H1 (cell line): Measurements from ENCODE around the gene GAS7. TPM values are rescaled to one million over a fixed set of nuclear protein-coding genes. Genes with fewer than 3 reads are reported as not detected.

Experiments
- CTCF ChIA-PET: fragments of 300-600 bp; sonication (Branson Sonifier 250); formaldehyde crosslinking; loops from one replicate; lab custom pipeline; 2021; ENCODE audit not compliant: partially characterized antibody; lab: Charles Lee
- POLR2A ChIA-PET: fragments of 300-600 bp; sonication (Branson Sonifier 250); formaldehyde crosslinking; loops from one replicate; lab custom pipeline; 2021; ENCODE audit warnings: inconsistent platforms; ENCODE audit not compliant: partially characterized antibody; lab: Charles Lee
- DNase-seq, 2 experiments: peaks; one replicate each; pipeline versions ENCODE4 v3.0.0 to v3.0.0-alpha.2; 2010 to 2022; ENCODE audit warnings: low spot score in 2 of 2, low read depth in 1 of 2, mixed read lengths in 1 of 2
- FAIRE-seq: peaks from 2 replicates; lab custom pipeline; 2011; peaks lifted over from hg19 to GRCh38; lab: Jason Lieb, UNC
- H2AFZ ChIP-seq: 2 replicates; pipeline ENCODE4 v1.8.1; 2012; ENCODE audit warnings: low read length, inconsistent platforms
- H2AK5ac ChIP-seq: 2 replicates; pipeline ENCODE4 v1.6.1; 2013; ENCODE audit warnings: low read depth, low read length
- H2BK120ac ChIP-seq: replicated peaks from 2 replicates; pipeline ENCODE3; 2013; ENCODE audit warnings: low read depth, low read length, inconsistent platforms
- H2BK12ac ChIP-seq: 2 replicates; pipeline ENCODE4 v1.6.1; 2013; ENCODE audit warnings: low read depth, low read length
- H2BK15ac ChIP-seq: 2 replicates; pipeline ENCODE4 v1.6.1; 2013; ENCODE audit warnings: low read length
- H2BK20ac ChIP-seq: 2 replicates; pipeline ENCODE4 v1.6.1; 2013; ENCODE audit warnings: low read length
- H2BK5ac ChIP-seq: 2 replicates; pipeline ENCODE4 v1.6.1; 2013; ENCODE audit warnings: low read depth, low read length
- H3K14ac ChIP-seq: 2 replicates; pipeline ENCODE4 v1.6.1; 2013; ENCODE audit warnings: inconsistent platforms; ENCODE audit not compliant: insufficient read length
- H3K18ac ChIP-seq: 2 replicates; pipeline ENCODE4 v1.6.1; 2013; ENCODE audit warnings: low read length; ENCODE audit errors: extremely low read depth
- H3K23ac ChIP-seq: 2 replicates; pipeline ENCODE4 v1.6.1; 2013; ENCODE audit warnings: inconsistent platforms; ENCODE audit not compliant: insufficient read length
- H3K23me2 ChIP-seq: 2 replicates; pipeline ENCODE4 v1.6.1; 2013; ENCODE audit warnings: low read depth, low read length
- H3K27ac ChIP-seq: 2 replicates; pipeline ENCODE4 v1.6.1; 2011; ENCODE audit warnings: low read depth, low read length, inconsistent platforms
- H3K27me3 ChIP-seq, 4 experiments: replicated peaks in 1 of 4; 1 replicate in 1 of 4; 2 replicates in 3 of 4; pipeline versions ENCODE4 v1.6.1 to v1.8.1; 2011 to 2013; ENCODE audit warnings: low read length in 3 of 4, mild to moderate bottlenecking in 3 of 4, inconsistent platforms in 2 of 4, mixed read lengths in 2 of 4, moderate library complexity in 1 of 4; ENCODE audit not compliant: control insufficient read depth in 3 of 4, insufficient read depth in 3 of 4; ENCODE audit errors: extremely low read depth in 1 of 4
- H3K36me3 ChIP-seq, 4 experiments: 2 replicates each; pipeline versions ENCODE4 v1.6.1 to v1.8.1; 2011 to 2013; ENCODE audit warnings: mild to moderate bottlenecking in 4 of 4, low read length in 3 of 4, moderate library complexity in 2 of 4, control low read depth in 1 of 4, inconsistent platforms in 1 of 4; ENCODE audit not compliant: insufficient read depth in 4 of 4, control insufficient read depth in 2 of 4
- H3K4ac ChIP-seq: replicated peaks from 2 replicates; pipeline ENCODE3; 2013; ENCODE audit warnings: low read length, low read depth, mixed read lengths, inconsistent platforms; ENCODE audit not compliant: insufficient read length
- H3K4me1 ChIP-seq, 4 experiments: replicated peaks in 1 of 4; 1 replicate in 1 of 4; 2 replicates in 3 of 4; pipeline versions ENCODE4 v1.6.1 to v1.8.1; 2011 to 2013; ENCODE audit warnings: low read length in 3 of 4, inconsistent platforms in 2 of 4, mixed read lengths in 1 of 4; ENCODE audit not compliant: insufficient read depth in 4 of 4, control insufficient read depth in 3 of 4
- H3K4me2 ChIP-seq, 2 experiments: 2 replicates each; pipeline versions ENCODE4 v1.6.1 to v1.8.1; 2011 to 2013; ENCODE audit warnings: low read depth in 2 of 2, low read length in 2 of 2, control low read depth in 1 of 2, inconsistent platforms in 1 of 2, mild to moderate bottlenecking in 1 of 2; ENCODE audit not compliant: insufficient read depth in 1 of 2
- H3K4me3 ChIP-seq, 4 experiments: fragments of 200-600, 300-600 bp in 1 of 4; sonication (generic), shearing (Covaris generic), sonication (Bioruptor Twin) in 1 of 4; 2 replicates each; pipeline versions ENCODE4 v1.5.1 to v1.8.1; 2011 to 2016; ENCODE audit warnings: low read length in 4 of 4, low read depth in 3 of 4, control low read depth in 2 of 4, inconsistent platforms in 2 of 4, mild to moderate bottlenecking in 2 of 4, mixed read lengths in 1 of 4, moderate library complexity in 1 of 4; ENCODE audit not compliant: insufficient read depth in 2 of 4; ENCODE audit errors: extremely low read depth in 1 of 4
- H3K56ac ChIP-seq: replicated peaks from 2 replicates; pipeline ENCODE3; 2013; ENCODE audit warnings: low read depth, mild to moderate bottlenecking, mixed read lengths, low read length, inconsistent platforms; ENCODE audit not compliant: insufficient read length
- H3K79me1 ChIP-seq: 2 replicates; pipeline ENCODE4 v1.6.1; 2013; ENCODE audit warnings: low read depth, low read length, control low read depth
- H3K79me2 ChIP-seq, 2 experiments: 2 replicates each; pipeline versions ENCODE4 v1.6.1 to v1.8.1; 2012 to 2013; ENCODE audit warnings: low read length in 2 of 2, mild to moderate bottlenecking in 2 of 2, inconsistent platforms in 1 of 2; ENCODE audit not compliant: insufficient read depth in 2 of 2, control insufficient read depth in 1 of 2
- H3K9ac ChIP-seq, 4 experiments: replicated peaks in 1 of 4; 1 replicate in 1 of 4; 2 replicates in 3 of 4; pipeline versions ENCODE4 v1.6.1 to v1.8.1; 2011 to 2013; ENCODE audit warnings: low read depth in 3 of 4, low read length in 3 of 4, control low read depth in 2 of 4, mild to moderate bottlenecking in 2 of 4, moderate library complexity in 2 of 4, inconsistent platforms in 1 of 4; ENCODE audit errors: extremely low read depth in 1 of 4
- H3K9me3 ChIP-seq, 2 experiments: 2 replicates each; pipeline versions ENCODE4 v1.6.1 to v1.8.1; 2012 to 2013; ENCODE audit warnings: mild to moderate bottlenecking in 2 of 2, moderate library complexity in 2 of 2, control low read depth in 1 of 2, inconsistent platforms in 1 of 2, low read depth in 1 of 2, low read length in 1 of 2, mixed read lengths in 1 of 2; ENCODE audit not compliant: insufficient read depth in 2 of 2
- H4K20me1 ChIP-seq, 2 experiments: replicated peaks in 1 of 2; 2 replicates each; pipeline versions ENCODE3 to v1.8.1; 2011 to 2013; ENCODE audit warnings: inconsistent platforms in 2 of 2, low read length in 2 of 2, mild to moderate bottlenecking in 1 of 2; ENCODE audit not compliant: insufficient read depth in 2 of 2, control insufficient read depth in 1 of 2
- H4K5ac ChIP-seq: 2 replicates; pipeline ENCODE4 v1.6.1; 2013; ENCODE audit warnings: low read length, low read depth, mixed read lengths, inconsistent platforms; ENCODE audit not compliant: insufficient read length
- H4K8ac ChIP-seq: 2 replicates; pipeline ENCODE4 v1.8.0; 2013; ENCODE audit warnings: mild to moderate bottlenecking, moderate library complexity, low read length, inconsistent platforms; ENCODE audit not compliant: insufficient read depth; ENCODE audit errors: extremely low read depth
- H4K91ac ChIP-seq: replicated peaks from 2 replicates; pipeline ENCODE3; 2013; ENCODE audit warnings: low read length, mixed read lengths, inconsistent platforms; ENCODE audit not compliant: insufficient read length
- POLR2A ChIP-seq, 2 experiments: IDR thresholded peaks; 1 replicate in 1 of 2; 2 replicates in 1 of 2; pipeline ENCODE4 v1.6.1; 2011; ENCODE audit warnings: low read depth in 2 of 2, low read length in 2 of 2, mild to moderate bottlenecking in 2 of 2; ENCODE audit errors: control extremely low read depth in 1 of 2
- WGBS, 2 experiments: shearing (Covaris generic) in 1 of 2; methylation state at CpG; one replicate each; pipeline versions ENCODE4 v1.1.6 to v1.1.7; 2013 to 2015; ENCODE audit warnings: low lambda C conversion rate in 2 of 2, mixed read lengths in 2 of 2, inconsistent platforms in 1 of 2, low coverage in 1 of 2, missing lambda C conversion rate in 1 of 2; ENCODE audit not compliant: insufficient replicate concordance in 2 of 2, insufficient coverage in 1 of 2, insufficient read length in 1 of 2; ENCODE audit errors: extremely low coverage in 1 of 2, missing lambda C conversion rate in 1 of 2; 5-methylcytosine and 5-hydroxymethylcytosine counted together
- polyA plus RNA-seq, 7 experiments: library from polyadenylated mRNA; depleted of rRNA in 3 of 7; stranded (reverse) in 5 of 7; unstranded in 2 of 7; fragments of >200 nt in 5 of 7; fragments of 200-250 nt in 2 of 7; gene quantifications; 1 replicate in 5 of 7; 2 replicates in 1 of 7; 4 replicates in 1 of 7; pipeline versions ENCODE4 v1.2.1 to v1.2.3, GENCODE V29; 2011 to 2013; ENCODE audit warnings: missing spikeins in 2 of 7, mixed read lengths in 2 of 7
- total RNA-seq: library from RNA; stranded (reverse); fragmentation: NEBNext Ultra II Directional; extraction: Animal tissue kit (Norgen Biotek cat#: 25700); gene quantifications from 2 replicates; pipeline ENCODE4 v1.2.1, GENCODE V29; 2021

GAS7 gene
- total and polyA plus RNA-seq, 2 of the 8 experiments (the other 6 are each of a cell fraction or from before 2014, with no cell fraction given), result 5.0 to 14.5 TPM

GRCh38 chr17:9907131-9907530, 291.3 kb downstream of the GAS7 start:
- WGBS, 2 experiments, result 79% methylated on average over 7 of the region's 7 CpGs; no CpG with 5 or more reads in 1 of the 2 experiments
- no peak overlapping the region for H3K14ac ChIP-seq
- no peak overlapping the region for H3K4ac ChIP-seq
- H2BK15ac ChIP-seq, result no peak overlapping the region
- no peak overlapping the region for H2BK5ac ChIP-seq
- H3K27ac ChIP-seq, result no peak overlapping the region
- H3K4me2 ChIP-seq, result no peak overlapping the region
- no peak overlapping the region for H2AFZ ChIP-seq
- ChIA-PET POLR2A (no interaction called here), CTCF (interaction anchor here (1.0 to 10.8 kb wide), 6 partner anchors 11 to 128 kb away, joined by 3 to 101 read pairs (median 26); no protein-coding TSS in a partner anchor)
- H3K4me1 ChIP-seq, result peaks cover 0 to 4% (median 2%) of the 10 kb centered on the region in 4 experiments; a peak in 3 of 7 replicates
- no peak overlapping the region for H4K91ac ChIP-seq
- no peak overlapping the region for H3K4me3 ChIP-seq
- H3K36me3 ChIP-seq, result no peaks in the 10 kb centered on the region
- no peaks in the 10 kb centered on the region for H3K79me2 ChIP-seq
- H3K27me3 ChIP-seq, result no peaks in the 10 kb centered on the region; a peak in 1 of 7 replicates
- no peak overlapping the region for H4K8ac ChIP-seq
- no peaks in the 10 kb centered on the region for H3K23me2 ChIP-seq
- H4K5ac ChIP-seq, result no peak overlapping the region
- no peaks in the 10 kb centered on the region for H4K20me1 ChIP-seq
- no peak overlapping the region for H2AK5ac ChIP-seq
- no peak overlapping the region for H3K9ac ChIP-seq
- DNase-seq (no peak), FAIRE-seq (no peak)
- no peak overlapping the region for H2BK120ac ChIP-seq
- H2BK12ac ChIP-seq, result no peak overlapping the region
- H2BK20ac ChIP-seq, result no peak overlapping the region
- no peak overlapping the region for H3K56ac ChIP-seq
- no peak overlapping the region for H3K23ac ChIP-seq
- H3K79me1 ChIP-seq, result no peaks in the 10 kb centered on the region
- no peaks in the 10 kb centered on the region for H3K9me3 ChIP-seq
- TF ChIP-seq POLR2A (IDR thresholded peaks at IDR 0.05; ENCODE audit: control extremely low read depth in 1 of 2, low read depth in 2 of 2, low read length in 2 of 2), result no peak
- TF ChIP-seq, all 59 proteins: peak for 0
- no peak overlapping the region for H3K18ac ChIP-seq
